ENCODE data around the gene STK17B. TPM values are rescaled to one million over a fixed set of nuclear protein-coding genes. Genes with fewer than 3 reads are reported as not detected.

STK17B gene
- total RNA-seq: 688 TPM

- Histone ChIP-seq H3K4me1 (ENCODE audit: insufficient read depth, low read length) (peaks cover 49% of the 10 kb centered on the region), H3K9me3 (ENCODE audit: low read depth, low read length) (no peaks in the 10 kb centered on the region), H3K27me3 (ENCODE audit: insufficient read depth, low read length) (no peaks in the 10 kb centered on the region), H3K4me3 (ENCODE audit: low read length) (peak within 1 kb of the TSS; percentile 96)
Measured at GRCh38 chr2:196171248-196171871, at the start of gene STK17B. TSS of gene STK17B (minus strand) at chr2:196171578. CDS start at chr2:196163383, 8,195 bp downstream.

GRCh38 chr2:196220671-196221070, 49.3 kb upstream of the STK17B start:
- H3K4me1 ChIP-seq (ENCODE audit: insufficient read depth, low read length): peaks cover 18% of the 10 kb centered on the region

GRCh38 chr2:196219671-196220070, 48.3 kb upstream of the STK17B start:
- Histone ChIP-seq H3K4me1 (ENCODE audit: insufficient read depth, low read length) (peaks cover 17% of the 10 kb centered on the region), H3K27me3 (ENCODE audit: insufficient read depth, low read length) (no peaks in the 10 kb centered on the region), H3K9me3 (ENCODE audit: low read depth, low read length) (no peaks in the 10 kb centered on the region), H3K4me3 (ENCODE audit: low read length) (no peak overlapping the region)

More at GRCh38 chr2:196220671-196221070, 49.3 kb upstream of the STK17B start:
- H3K27me3 ChIP-seq (ENCODE audit: insufficient read depth, low read length): no peaks in the 10 kb centered on the region
- H3K4me3 ChIP-seq (ENCODE audit: low read length): no peak overlapping the region
- no peaks in the 10 kb centered on the region for H3K9me3 ChIP-seq (ENCODE audit: low read depth, low read length)

DNA sequence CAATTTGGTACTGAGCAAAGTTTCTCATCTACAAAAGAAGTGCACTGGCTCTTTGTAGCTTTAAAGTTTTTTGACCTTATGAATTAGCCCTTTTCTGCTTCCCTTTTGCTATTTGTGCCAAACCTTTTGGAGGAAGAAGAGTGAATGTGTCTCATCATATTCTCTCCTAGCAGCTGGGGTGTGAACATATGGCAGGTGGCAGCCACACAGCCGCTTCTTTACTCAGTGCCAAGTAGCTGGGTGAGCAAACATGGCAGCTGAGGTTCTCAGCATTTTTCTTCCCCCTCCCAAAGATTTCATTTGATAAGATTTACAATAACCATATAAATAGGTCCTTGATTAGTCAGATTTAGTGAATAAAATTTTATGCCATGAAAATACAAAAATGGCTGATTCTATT, 46.7 kb upstream of the STK17B start:
- Histone ChIP-seq H3K4me3 (ENCODE audit: low read length) (no peak overlapping the region), H3K27me3 (ENCODE audit: insufficient read depth, low read length) (no peaks in the 10 kb centered on the region), H3K9me3 (ENCODE audit: low read depth, low read length) (no peaks in the 10 kb centered on the region), H3K4me1 (ENCODE audit: insufficient read depth, low read length) (peaks cover 32% of the 10 kb centered on the region)

DNA sequence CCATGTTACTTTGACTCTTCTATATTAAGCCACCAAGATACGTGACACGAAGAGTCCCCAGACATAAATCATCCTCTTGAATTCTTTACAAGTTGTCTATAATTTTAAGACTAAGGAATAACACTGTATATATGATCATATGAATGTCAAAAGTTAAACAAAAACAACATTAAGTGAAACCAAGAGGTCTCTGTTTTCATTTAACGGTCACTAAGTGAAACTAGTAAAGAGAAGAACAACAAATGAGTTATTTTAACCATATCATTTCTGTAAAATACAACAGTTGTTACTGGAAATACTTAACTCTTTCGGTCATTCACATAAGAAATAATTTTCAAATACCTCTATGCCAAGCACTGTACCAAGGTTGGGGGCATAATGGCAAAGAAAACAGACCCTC, 45.7 kb upstream of the STK17B start:
- H3K27me3 ChIP-seq (ENCODE audit: insufficient read depth, low read length): no peaks in the 10 kb centered on the region
- no peak overlapping the region for H3K4me3 ChIP-seq (ENCODE audit: low read length)
- H3K4me1 ChIP-seq (ENCODE audit: insufficient read depth, low read length): peaks cover 35% of the 10 kb centered on the region
- H3K9me3 ChIP-seq (ENCODE audit: low read depth, low read length): no peaks in the 10 kb centered on the region

DNA sequence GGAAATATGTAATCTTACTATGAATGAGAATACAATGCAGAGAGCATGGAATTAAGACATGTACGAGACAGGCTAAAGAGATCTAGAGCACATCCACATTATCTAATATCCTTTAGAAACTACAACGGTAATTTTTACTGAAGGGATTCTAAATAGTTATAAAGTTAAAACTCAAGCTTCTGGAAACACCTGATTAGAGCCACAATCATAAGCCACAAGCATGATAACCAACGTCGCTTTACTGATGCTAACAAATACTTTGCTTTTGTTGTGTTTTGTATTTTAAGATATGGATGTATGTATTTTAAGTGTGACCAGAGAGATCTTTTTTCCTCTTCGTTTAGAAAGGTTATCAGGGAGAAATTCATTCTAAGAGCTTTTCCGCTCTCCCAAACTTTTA, 44.0 kb upstream of the STK17B start:
- peaks cover 48% of the 10 kb centered on the region for H3K4me1 ChIP-seq (ENCODE audit: insufficient read depth, low read length)

DNA sequence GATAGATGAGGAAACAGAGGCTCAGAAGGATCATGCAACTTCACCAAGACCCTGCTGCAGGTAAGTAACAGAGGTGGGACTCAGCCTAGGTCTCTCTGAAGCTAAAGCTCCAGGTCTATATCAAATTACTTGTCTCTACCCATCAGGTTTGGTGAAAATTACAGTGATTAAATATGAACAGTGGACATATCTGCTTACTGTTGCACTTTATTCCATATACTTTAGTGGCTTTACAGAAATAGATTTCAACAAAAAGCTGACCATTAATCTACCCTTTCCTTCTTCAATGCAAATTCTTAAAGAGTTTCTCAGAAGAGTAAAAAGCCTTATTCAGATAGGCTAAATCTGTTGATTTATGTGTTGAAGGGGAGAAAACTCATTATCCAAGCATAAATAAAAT, 42.8 kb upstream of the STK17B start:
- H3K27me3 ChIP-seq (ENCODE audit: insufficient read depth, low read length): no peaks in the 10 kb centered on the region
- H3K9me3 ChIP-seq (ENCODE audit: low read depth, low read length): no peaks in the 10 kb centered on the region
- peaks cover 53% of the 10 kb centered on the region for H3K4me1 ChIP-seq (ENCODE audit: insufficient read depth, low read length)
- no peak overlapping the region for H3K4me3 ChIP-seq (ENCODE audit: low read length)

More for the DNA sequence above, 44.0 kb upstream of the STK17B start:
- H3K4me3 ChIP-seq (ENCODE audit: low read length): no peak overlapping the region
- no peaks in the 10 kb centered on the region for H3K27me3 ChIP-seq (ENCODE audit: insufficient read depth, low read length)
- H3K9me3 ChIP-seq (ENCODE audit: low read depth, low read length): no peaks in the 10 kb centered on the region

GRCh38 chr2:196213252-196213980, 42.0 kb upstream of the STK17B start:
- Histone ChIP-seq H3K4me3 (ENCODE audit: low read length) (no peak overlapping the region), H3K27me3 (ENCODE audit: insufficient read depth, low read length) (no peaks in the 10 kb centered on the region), H3K9me3 (ENCODE audit: low read depth, low read length) (no peaks in the 10 kb centered on the region), H3K4me1 (ENCODE audit: insufficient read depth, low read length) (peaks cover 58% of the 10 kb centered on the region)

DNA sequence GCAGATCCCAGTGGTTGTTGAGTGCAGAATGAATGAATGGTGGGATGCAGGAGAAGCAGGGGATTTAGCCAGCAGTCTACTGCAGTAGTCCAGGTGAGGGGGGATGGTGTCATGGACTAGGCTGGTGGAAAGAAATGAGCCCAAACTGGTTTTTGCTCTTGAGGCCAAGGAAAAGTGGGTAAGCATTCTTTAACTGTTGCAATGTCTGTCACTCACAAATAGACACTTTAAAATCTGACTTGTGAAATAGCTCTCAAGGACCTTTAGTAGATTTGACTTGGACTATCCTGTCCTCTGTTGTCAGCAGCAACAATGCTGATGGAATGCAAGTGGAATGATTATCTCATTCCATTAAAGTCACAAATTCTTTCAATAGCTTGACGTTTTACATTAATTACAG, 37.5 kb upstream of the STK17B start:
- no peak overlapping the region for H3K4me3 ChIP-seq (ENCODE audit: low read length)
- peaks cover 39% of the 10 kb centered on the region for H3K4me1 ChIP-seq (ENCODE audit: insufficient read depth, low read length)
- no peaks in the 10 kb centered on the region for H3K27me3 ChIP-seq (ENCODE audit: insufficient read depth, low read length)
- H3K9me3 ChIP-seq (ENCODE audit: low read depth, low read length): no peaks in the 10 kb centered on the region

GRCh38 chr2:196206804-196207203, 35.4 kb upstream of the STK17B start:
- no peaks in the 10 kb centered on the region for H3K9me3 ChIP-seq (ENCODE audit: low read depth, low read length)
- H3K4me3 ChIP-seq (ENCODE audit: low read length): no peak overlapping the region
- H3K27me3 ChIP-seq (ENCODE audit: insufficient read depth, low read length): no peaks in the 10 kb centered on the region
- H3K4me1 ChIP-seq (ENCODE audit: insufficient read depth, low read length): peaks cover 25% of the 10 kb centered on the region

DNA sequence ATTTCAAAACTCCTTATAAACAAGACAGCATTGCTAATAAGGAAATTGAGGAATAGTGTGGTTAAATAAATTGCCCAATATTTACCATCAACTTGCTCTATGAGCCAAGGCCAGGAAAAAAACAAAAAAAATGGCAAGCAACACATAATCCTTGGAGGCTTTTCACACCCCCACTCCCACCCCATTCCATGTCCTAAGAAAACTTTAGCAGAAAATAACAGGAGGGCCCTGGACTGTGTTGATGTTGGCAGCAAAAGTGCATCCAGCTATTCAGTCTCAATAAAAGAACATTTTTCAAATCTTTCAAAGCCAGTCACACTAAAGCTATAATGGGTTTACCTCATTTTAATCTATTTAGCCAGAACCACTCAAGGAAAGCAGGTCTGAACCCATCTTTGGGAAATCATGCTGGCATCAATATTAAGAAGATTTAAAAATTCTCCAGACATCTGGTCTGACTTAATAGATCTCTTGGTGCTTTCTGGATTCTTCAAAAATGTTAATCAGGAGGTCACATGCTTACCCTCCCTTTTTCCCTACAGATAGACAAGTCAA, 34.6 kb upstream of the STK17B start:
- H3K4me1 ChIP-seq (ENCODE audit: insufficient read depth, low read length): peaks cover 24% of the 10 kb centered on the region
- H3K9me3 ChIP-seq (ENCODE audit: low read depth, low read length): no peaks in the 10 kb centered on the region
- H3K27me3 ChIP-seq (ENCODE audit: insufficient read depth, low read length): no peaks in the 10 kb centered on the region
- no peak overlapping the region for H3K4me3 ChIP-seq (ENCODE audit: low read length)

- no peaks in the 10 kb centered on the region for H3K27me3 ChIP-seq (ENCODE audit: insufficient read depth, low read length)
- H3K4me1 ChIP-seq (ENCODE audit: insufficient read depth, low read length): peaks cover 18% of the 10 kb centered on the region
- no peaks in the 10 kb centered on the region for H3K9me3 ChIP-seq (ENCODE audit: low read depth, low read length)
- no peak overlapping the region for H3K4me3 ChIP-seq (ENCODE audit: low read length)
Measured at GRCh38 chr2:196205011-196205766, 33.8 kb upstream of the STK17B start.

DNA sequence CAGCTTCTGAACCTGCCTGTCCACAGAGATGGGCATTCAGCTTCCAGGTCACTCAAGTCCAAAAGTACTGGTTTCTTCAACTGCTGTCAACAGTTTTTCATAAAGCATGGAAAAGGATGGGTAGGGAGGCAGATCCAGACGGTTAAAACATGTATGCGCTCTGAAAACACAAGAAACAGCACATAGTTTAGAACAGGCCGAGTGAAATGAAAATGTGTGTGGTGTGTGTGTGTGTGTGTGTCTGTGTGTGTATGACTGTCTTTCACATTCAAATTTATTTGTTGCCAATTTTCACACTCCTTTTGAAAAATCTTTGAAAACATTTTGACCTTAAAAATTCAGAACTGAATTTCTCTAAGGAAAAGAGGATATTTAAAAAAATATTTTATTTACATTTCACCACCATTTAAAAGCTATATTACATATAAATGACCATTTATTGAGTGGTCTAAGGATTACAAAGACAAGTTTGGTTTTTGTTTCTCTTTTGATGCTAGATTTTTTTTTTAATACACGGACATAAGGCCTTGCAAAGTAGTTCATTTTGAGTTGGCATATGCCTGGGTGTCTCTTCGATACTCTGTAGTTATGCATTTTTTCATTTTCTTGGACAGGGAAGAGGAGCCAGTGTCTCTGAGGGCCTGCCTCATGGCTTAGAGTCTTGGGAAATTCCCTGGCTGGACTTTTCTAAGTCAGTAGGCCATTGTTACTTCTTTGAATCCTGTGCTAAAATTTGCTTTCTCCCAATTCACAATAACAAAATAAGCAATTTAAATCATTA, 30.0 kb upstream of the STK17B start:
- Histone ChIP-seq H3K27me3 (ENCODE audit: insufficient read depth, low read length) (no peaks in the 10 kb centered on the region), H3K4me3 (ENCODE audit: low read length) (no peak overlapping the region)

DNA sequence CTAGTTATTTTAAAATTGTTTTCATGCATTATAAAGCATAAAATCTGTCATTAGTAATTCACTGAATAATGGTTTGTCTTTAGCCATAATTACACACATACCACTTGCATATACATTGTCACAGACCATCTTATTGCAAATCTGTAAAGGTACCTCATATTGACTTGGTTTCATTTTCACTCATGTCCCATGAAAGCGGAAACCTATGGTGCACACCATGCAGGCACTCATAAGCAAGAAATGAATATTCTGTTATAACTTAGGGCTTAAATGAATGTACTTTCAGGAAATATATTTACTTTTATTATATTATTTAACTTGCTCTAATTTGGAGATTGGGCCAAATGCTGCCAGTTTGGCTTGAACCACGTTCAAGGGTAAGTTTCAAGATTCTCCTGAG, 29.2 kb upstream of the STK17B start:
- Histone ChIP-seq H3K9me3 (ENCODE audit: low read depth, low read length) (no peaks in the 10 kb centered on the region), H3K4me3 (ENCODE audit: low read length) (no peak overlapping the region), H3K27me3 (ENCODE audit: insufficient read depth, low read length) (no peaks in the 10 kb centered on the region), H3K4me1 (ENCODE audit: insufficient read depth, low read length) (peaks cover 9% of the 10 kb centered on the region)

More for the DNA sequence above, 30.0 kb upstream of the STK17B start:
- Histone ChIP-seq H3K4me1 (ENCODE audit: insufficient read depth, low read length) (peaks cover 9% of the 10 kb centered on the region), H3K9me3 (ENCODE audit: low read depth, low read length) (no peaks in the 10 kb centered on the region)

Data from mononuclear cell (primary cell).